Naive thymus-derived CD8-positive, alpha-beta T cell (primary cell): Measurements from ENCODE around the gene RAD51B. TPM values are rescaled to one million over a fixed set of nuclear protein-coding genes. Genes with fewer than 3 reads are reported as not detected.

ENCODE experiments used
- ATAC-seq, 2 donors: fragments of 150-1000 bp; cut with Tn5 transposase in 1 of 2; sonication (Bioruptor Pico), chemical (Tn5 transposase) in 1 of 2; 1 replicate in 1 of 2; 2 replicates in 1 of 2; pipeline ENCODE4 v1.10.0; 2021; ENCODE audit warnings: mild to moderate bottlenecking in 2 of 2, moderate library complexity in 2 of 2
- POLR2A ChIA-PET: fragments of 350-600 bp; sonication (Branson Sonifier 250); formaldehyde crosslinking; loops from one replicate; lab custom pipeline; 2021; ENCODE audit warnings: antibody characterized with exemption; lab: Charles Lee
- DNase-seq, 10 donors: peaks; one replicate each; pipeline versions ENCODE4 v3.0.0 to v3.0.0-alpha.2; 2020 to 2022
- H3K27ac Mint-ChIP-seq, 10 donors: one replicate each; pipeline ENCODE4 v1.8.0; 2020 to 2022; ENCODE audit warnings: mild to moderate bottlenecking in 10 of 10, mixed read lengths in 10 of 10, moderate library complexity in 4 of 10, inconsistent platforms in 1 of 10
- H3K27me3 Mint-ChIP-seq, 5 donors: one replicate each; pipeline ENCODE4 v1.8.0; 2021 to 2022; ENCODE audit warnings: mixed read lengths in 5 of 5
- H3K36me3 Mint-ChIP-seq, 3 donors: one replicate each; pipeline ENCODE4 v1.8.0; 2020 to 2022; ENCODE audit warnings: mixed read lengths in 3 of 3, mild to moderate bottlenecking in 2 of 3, inconsistent platforms in 1 of 3
- H3K4me1 Mint-ChIP-seq, 4 donors: one replicate each; pipeline ENCODE4 v1.8.0; 2021 to 2022; ENCODE audit warnings: mixed read lengths in 4 of 4
- H3K4me3 Mint-ChIP-seq, 10 donors: one replicate each; pipeline ENCODE4 v1.8.0; 2020 to 2022; ENCODE audit warnings: mild to moderate bottlenecking in 10 of 10, mixed read lengths in 10 of 10, moderate library complexity in 6 of 10, inconsistent platforms in 1 of 10
- H3K9me3 Mint-ChIP-seq, 9 donors: one replicate each; pipeline ENCODE4 v1.8.0; 2020 to 2022; ENCODE audit warnings: mixed read lengths in 9 of 9, mild to moderate bottlenecking in 3 of 9, inconsistent platforms in 1 of 9, moderate library complexity in 1 of 9
- polyA plus RNA-seq, 3 donors: library from polyadenylated mRNA; unstranded; fragments of 300-500 nt; fragmentation: Illumina TruSeq; gene quantifications; one replicate each; pipeline ENCODE4 v1.2.3, GENCODE V29; 2021
- total RNA-seq, 8 experiments: library from RNA in 2 of 8; stranded (reverse) in 2 of 8; gene quantifications; one replicate each; pipeline ENCODE4 v1.2.3 and lab custom pipeline; 2021 to 2026

Gene RAD51B
- total and polyA plus RNA-seq, 5 experiments from 2014 or later = 15.1 to 30.0 (median 26.4) TPM

GRCh38 chr14:68232300-68233055 is 412.9 kb downstream of the RAD51B start:
- H3K9me3 Mint-ChIP-seq = no peaks in the 10 kb centered on the region
- POLR2A ChIA-PET = no interaction called here
- H3K27me3 Mint-ChIP-seq = no peaks in the 10 kb centered on the region
- ATAC-seq (no peak), DNase-seq (no peak)
- no peaks in the 10 kb centered on the region for H3K36me3 Mint-ChIP-seq
- H3K4me3 Mint-ChIP-seq = no peak overlapping the region
- H3K27ac Mint-ChIP-seq = no peak overlapping the region
- H3K4me1 Mint-ChIP-seq = no peaks in the 10 kb centered on the region

- DNase-seq (no peak), ATAC-seq (no peak)
- Mint-ChIP-seq H3K27me3 (no peaks in the 10 kb centered on the region), H3K27ac (no peak overlapping the region), H3K4me1 (no peaks in the 10 kb centered on the region), H3K9me3 (no peaks in the 10 kb centered on the region), H3K36me3 (no peaks in the 10 kb centered on the region), H3K4me3 (no peak overlapping the region)
- POLR2A ChIA-PET = no interaction called here
Observed at GRCh38 chr14:68233101-68233784, 413.7 kb downstream of the RAD51B start.

GRCh38 chr14:68234101-68234905 is 414.7 kb downstream of the RAD51B start:
- Mint-ChIP-seq H3K4me1 (no peaks in the 10 kb centered on the region), H3K9me3 (no peaks in the 10 kb centered on the region), H3K36me3 (no peaks in the 10 kb centered on the region), H3K27ac (no peak overlapping the region), H3K27me3 (no peaks in the 10 kb centered on the region), H3K4me3 (no peak overlapping the region)
- DNase-seq (no peak), ATAC-seq (no peak)
- POLR2A ChIA-PET = no interaction called here

- no peaks in the 10 kb centered on the region for H3K36me3 Mint-ChIP-seq
- no peak overlapping the region for H3K4me3 Mint-ChIP-seq
- POLR2A ChIA-PET = no interaction called here
- no peaks in the 10 kb centered on the region for H3K27me3 Mint-ChIP-seq
- H3K4me1 Mint-ChIP-seq = peaks cover 0 to under 1% (median 0%) of the 10 kb centered on the region in 4 donors
- H3K27ac Mint-ChIP-seq = no peak overlapping the region
- H3K9me3 Mint-ChIP-seq = no peaks in the 10 kb centered on the region
- no peak for DNase-seq
- ATAC-seq = no peak
Observed at GRCh38 chr14:68235011-68235410, 415.4 kb downstream of the RAD51B start.

GRCh38 chr14:68236582-68237458 is 417.2 kb downstream of the RAD51B start:
- Mint-ChIP-seq H3K36me3 (no peaks in the 10 kb centered on the region), H3K27me3 (no peaks in the 10 kb centered on the region), H3K4me1 (peaks cover 0 to 3% (median 0%) of the 10 kb centered on the region in 4 donors), H3K4me3 (no peak overlapping the region), H3K27ac (no peak overlapping the region), H3K9me3 (no peaks in the 10 kb centered on the region)
- POLR2A ChIA-PET = no interaction called here
- no peak for ATAC-seq
- no peak for DNase-seq

GRCh38 chr14:68238551-68238950 is 419.0 kb downstream of the RAD51B start:
- Mint-ChIP-seq H3K4me3 (no peak overlapping the region), H3K27ac (no peak overlapping the region), H3K36me3 (no peaks in the 10 kb centered on the region), H3K27me3 (no peaks in the 10 kb centered on the region), H3K4me1 (peaks cover 0 to 6% (median 0%) of the 10 kb centered on the region in 4 donors), H3K9me3 (no peaks in the 10 kb centered on the region)
- DNase-seq (no peak), ATAC-seq (no peak)
- POLR2A ChIA-PET = no interaction called here

GRCh38 chr14:68238976-68239375 is 419.4 kb downstream of the RAD51B start:
- Mint-ChIP-seq H3K36me3 (no peaks in the 10 kb centered on the region), H3K27ac (peak overlapping the region in 1 of 10 donors; percentile 2), H3K27me3 (no peaks in the 10 kb centered on the region), H3K4me3 (no peak overlapping the region), H3K9me3 (no peaks in the 10 kb centered on the region), H3K4me1 (peaks cover 0 to 6% (median 0%) of the 10 kb centered on the region in 4 donors)
- ATAC-seq (no peak), DNase-seq (no peak)
- POLR2A ChIA-PET = no interaction called here

- no peak for ATAC-seq
Observed at GRCh38 chr14:68239988-68240771, 420.6 kb downstream of the RAD51B start.

GRCh38 chr14:68241862-68242487 is 422.4 kb downstream of the RAD51B start:
- ATAC-seq (no peak), DNase-seq (no peak)
- POLR2A ChIA-PET = interaction anchor here (1.0 to 1.5 kb wide), 3 partner anchors 554 to 575 kb away, joined by 3 to 4 read pairs (median 3); no protein-coding TSS in a partner anchor
- Mint-ChIP-seq H3K4me1 (peaks cover 0 to 6% (median 0%) of the 10 kb centered on the region in 4 donors), H3K9me3 (no peaks in the 10 kb centered on the region), H3K36me3 (no peaks in the 10 kb centered on the region), H3K27me3 (no peaks in the 10 kb centered on the region), H3K27ac (peak overlapping the region in 2 of 10 donors; percentile 1 to 34), H3K4me3 (no peak overlapping the region)

More at GRCh38 chr14:68239988-68240771, 420.6 kb downstream of the RAD51B start:
- Mint-ChIP-seq H3K9me3 (no peaks in the 10 kb centered on the region), H3K4me3 (no peak overlapping the region), H3K36me3 (no peaks in the 10 kb centered on the region), H3K27me3 (no peaks in the 10 kb centered on the region), H3K27ac (peak overlapping the region in 1 of 10 donors; percentile 53), H3K4me1 (peaks cover 0 to 6% (median 0%) of the 10 kb centered on the region in 4 donors)
- no peak for DNase-seq
- POLR2A ChIA-PET = no interaction called here

GRCh38 chr14:68243450-68244010 is 424.0 kb downstream of the RAD51B start:
- H3K27me3 Mint-ChIP-seq = no peaks in the 10 kb centered on the region

More at GRCh38 chr14:68243450-68244010, 424.0 kb downstream of the RAD51B start:
- DNase-seq = no peak
- no peaks in the 10 kb centered on the region for H3K36me3 Mint-ChIP-seq
- POLR2A ChIA-PET = interaction anchor here (0.6 to 1.1 kb wide), 2 partner anchors 299 to 572 kb away, joined by 3 to 4 read pairs; no protein-coding TSS in a partner anchor
- no peak overlapping the region for H3K27ac Mint-ChIP-seq
- no peaks in the 10 kb centered on the region for H3K9me3 Mint-ChIP-seq
- no peak for ATAC-seq
- no peak overlapping the region for H3K4me3 Mint-ChIP-seq
- H3K4me1 Mint-ChIP-seq = peaks cover 5 to 15% (median 7%) of the 10 kb centered on the region in 4 donors
